Activated T-helper 1 cell treated with anti-CD3 and anti-CD28 coated beads, Interleukin-12 subunit alpha, Interleukin-12 subunit beta, Interleukin-2, Interleukin-4 antibody, amounts not matched to agents 30 ng/mL and 10 ng/mL and 1 ng/mL, durations not matched to agents 14 hours and 24 hours and 36 hours (primary cell): ENCODE measurements around the gene CBLN3. TPM values are rescaled to one million over a fixed set of nuclear protein-coding genes. Genes with fewer than 3 reads are reported as not detected.

Source experiments
- DNase-seq: peaks from one replicate; pipeline ENCODE4 v3.0.0; 2021; ENCODE audit warnings: low spot score
- H3K27ac Mint-ChIP-seq: one replicate; pipeline ENCODE4 v1.8.0; 2021; ENCODE audit warnings: mild to moderate bottlenecking, mixed read lengths
- H3K27me3 Mint-ChIP-seq: one replicate; pipeline ENCODE4 v1.8.0; 2022; ENCODE audit warnings: mild to moderate bottlenecking, moderate library complexity, mixed read lengths; ENCODE audit not compliant: insufficient read depth
- H3K36me3 Mint-ChIP-seq: one replicate; pipeline ENCODE4 v1.8.0; 2021; ENCODE audit warnings: low read depth, mixed read lengths
- H3K4me1 Mint-ChIP-seq: one replicate; pipeline ENCODE4 v1.8.0; 2021; ENCODE audit warnings: low read depth, mixed read lengths
- H3K4me3 Mint-ChIP-seq: one replicate; pipeline ENCODE4 v1.8.0; 2021; ENCODE audit warnings: mild to moderate bottlenecking, moderate library complexity, mixed read lengths
- H3K9me3 Mint-ChIP-seq: one replicate; pipeline ENCODE4 v1.8.0; 2021; ENCODE audit warnings: mixed read lengths
- intact Hi-C: fragments of 100-400 bp; cut with micrococcal nuclease; formaldehyde crosslinking; loops from one replicate; pipeline ENCODE4 v1.15.1; 2024
- total RNA-seq: library from RNA; stranded (reverse); gene quantifications from 2 replicates; pipeline ENCODE4 v1.2.3, GENCODE V29; 2022

The CBLN3 gene
- total RNA-seq, 1 donor from 2014 or later, result 5.5 TPM

DNA sequence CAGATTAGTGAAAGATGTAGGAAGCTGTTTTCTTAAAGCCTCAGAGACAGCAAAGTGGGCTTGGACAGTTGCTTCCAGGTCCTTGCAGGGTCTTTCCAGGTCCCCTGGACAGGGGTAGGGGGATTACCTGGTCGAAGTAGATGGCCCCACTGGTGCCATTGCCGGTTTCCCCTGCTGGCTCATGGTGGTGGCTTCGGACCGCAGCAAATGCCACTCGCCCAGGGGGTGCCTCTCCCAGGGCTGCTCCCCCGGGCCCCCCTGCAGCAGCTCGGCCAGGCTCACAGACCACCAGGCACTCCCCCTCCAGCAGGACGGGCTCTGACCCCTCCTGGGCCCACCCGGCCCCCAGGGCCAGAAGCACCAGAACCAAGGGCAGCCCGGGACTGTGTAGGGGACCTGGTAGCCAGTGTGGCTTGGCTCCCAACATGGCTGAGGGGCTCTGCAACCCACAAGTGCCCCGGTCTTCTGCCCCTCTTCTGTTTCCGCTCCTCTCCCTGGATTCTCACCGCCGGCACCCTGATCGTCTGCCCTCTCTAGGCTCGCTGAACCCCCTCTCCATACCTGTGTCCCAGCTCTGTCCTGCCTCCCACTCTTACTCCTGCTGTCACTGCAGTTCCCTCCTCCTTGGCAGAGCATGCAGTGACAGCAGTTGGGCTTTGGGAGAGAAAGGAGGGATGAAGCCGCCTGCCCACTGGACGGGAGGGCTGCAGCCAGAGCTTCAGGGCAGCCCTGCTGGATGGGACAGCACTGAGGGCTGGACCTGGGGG is 657 bp downstream of the CBLN3 start:
- intact Hi-C loops, result no loop called here
- peak overlapping the region; percentile 98 for H3K27ac Mint-ChIP-seq
- H3K9me3 Mint-ChIP-seq, result no peaks in the 10 kb centered on the region
- H3K36me3 Mint-ChIP-seq, result peaks cover 16% of the 10 kb centered on the region
- H3K27me3 Mint-ChIP-seq, result no peaks in the 10 kb centered on the region
- H3K4me1 Mint-ChIP-seq, result peaks cover 53% of the 10 kb centered on the region
- peak overlapping the region; percentile 92 for H3K4me3 Mint-ChIP-seq
- no peak for DNase-seq

GRCh38 chr14:24427537-24428508 is 1.6 kb downstream of the CBLN3 start:
- H3K27ac Mint-ChIP-seq, result peak overlapping the region; percentile 70
- DNase-seq, result no peak
- H3K9me3 Mint-ChIP-seq, result no peaks in the 10 kb centered on the region
- peaks cover 44% of the 10 kb centered on the region for H3K4me1 Mint-ChIP-seq
- no peaks in the 10 kb centered on the region for H3K27me3 Mint-ChIP-seq
- intact Hi-C loops, result no loop called here
- peaks cover 7% of the 10 kb centered on the region for H3K36me3 Mint-ChIP-seq
- H3K4me3 Mint-ChIP-seq, result peak overlapping the region; percentile 50

DNA sequence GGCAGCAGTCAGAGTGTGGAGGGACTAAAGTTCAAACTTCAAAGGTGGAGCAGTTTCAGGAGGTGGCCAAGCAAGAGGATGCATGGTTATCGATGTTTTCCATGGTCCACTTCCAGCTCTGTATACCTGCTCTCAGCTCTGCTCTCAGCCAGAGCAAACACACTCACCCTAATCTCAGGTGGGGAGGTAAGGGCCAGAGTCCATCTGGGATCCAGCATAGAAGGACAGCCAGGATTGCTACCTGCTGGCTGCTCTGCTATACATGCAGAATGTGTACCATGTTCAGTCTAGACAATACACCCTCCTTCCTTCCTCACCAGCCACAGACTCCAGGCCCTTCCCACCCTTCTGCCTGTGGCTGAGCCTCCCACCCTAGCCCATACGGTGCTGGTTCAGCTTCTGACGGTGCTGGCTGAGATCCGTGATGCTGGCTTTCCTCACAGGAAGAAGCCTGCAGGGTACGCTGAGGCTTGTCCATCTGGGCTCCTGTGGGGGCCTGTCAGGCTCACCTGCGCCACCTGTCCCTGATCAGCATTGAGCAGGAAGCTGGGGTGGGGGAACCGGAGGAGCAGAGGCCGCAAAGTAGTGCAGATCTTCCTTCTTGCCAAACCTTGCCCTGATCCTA is 2.4 kb downstream of the CBLN3 start:
- peaks cover 42% of the 10 kb centered on the region for H3K4me1 Mint-ChIP-seq
- H3K9me3 Mint-ChIP-seq, result no peaks in the 10 kb centered on the region
- intact Hi-C loops, result no loop called here
- H3K36me3 Mint-ChIP-seq, result peaks cover 6% of the 10 kb centered on the region
- DNase-seq, result no peak
- H3K4me3 Mint-ChIP-seq, result peak overlapping the region; percentile 34
- H3K27ac Mint-ChIP-seq, result peak overlapping the region; percentile 76
- no peaks in the 10 kb centered on the region for H3K27me3 Mint-ChIP-seq

DNA sequence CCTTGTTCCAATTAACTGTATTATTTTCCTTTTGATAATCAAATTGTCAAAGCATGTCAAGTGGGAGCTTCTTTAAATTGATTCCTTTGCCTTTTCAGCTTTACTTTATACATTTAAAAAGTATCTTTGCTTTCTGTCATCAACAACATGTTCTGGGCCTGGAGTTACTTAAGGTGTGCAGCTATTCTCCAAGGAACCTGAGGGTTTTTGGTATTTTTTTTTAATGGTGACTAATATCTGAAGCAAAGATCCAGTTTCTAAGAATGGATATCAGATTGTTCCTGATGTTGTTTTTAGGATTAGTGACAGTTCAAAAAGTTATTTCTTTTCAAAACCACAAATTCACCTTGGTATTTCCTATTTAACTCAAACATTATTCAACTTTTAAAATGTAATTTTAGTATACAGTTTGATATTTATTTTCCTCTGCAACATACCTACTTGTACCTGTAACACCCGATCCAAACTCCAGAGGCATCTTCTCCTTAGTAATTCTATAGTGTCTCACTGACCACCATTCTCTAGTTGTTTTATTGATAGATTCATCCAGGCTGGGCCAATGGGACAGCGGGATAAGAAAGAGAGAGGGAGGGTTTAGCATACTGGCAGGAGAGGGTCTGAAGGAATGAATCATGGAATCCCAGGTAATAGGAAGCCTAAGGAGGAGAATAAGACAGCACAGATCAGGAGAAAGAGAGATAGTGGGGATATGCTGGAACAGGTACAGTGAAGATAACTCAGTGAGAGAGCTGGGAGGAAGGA is 3.1 kb downstream of the CBLN3 start:
- H3K4me3 Mint-ChIP-seq, result peak overlapping the region; percentile 34
- intact Hi-C loops, result no loop called here

DNA sequence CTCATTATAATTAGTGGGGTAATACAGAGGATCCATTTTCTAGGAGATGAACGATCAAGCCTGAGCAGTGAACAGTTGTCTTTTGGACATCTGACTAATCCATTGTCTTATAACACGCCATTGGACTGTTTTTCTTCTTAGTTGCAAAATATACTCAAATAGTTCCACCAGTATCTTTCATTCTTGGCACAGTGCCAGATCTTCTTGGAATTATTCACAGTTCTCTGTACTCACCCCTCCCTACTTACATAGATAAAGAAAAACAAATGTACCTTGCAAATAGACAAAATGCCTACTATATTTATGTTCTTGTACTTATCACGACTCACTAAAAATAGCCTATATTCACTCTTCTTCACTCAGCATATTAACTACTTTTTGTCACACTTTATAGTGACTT is 3.8 kb downstream of the CBLN3 start:
- H3K36me3 Mint-ChIP-seq, result peaks cover 2% of the 10 kb centered on the region
- no peaks in the 10 kb centered on the region for H3K27me3 Mint-ChIP-seq
- DNase-seq, result no peak
- H3K27ac Mint-ChIP-seq, result peak overlapping the region; percentile 7
- intact Hi-C loops, result no loop called here
- H3K4me1 Mint-ChIP-seq, result peaks cover 30% of the 10 kb centered on the region
- H3K4me3 Mint-ChIP-seq, result no peak overlapping the region
- H3K9me3 Mint-ChIP-seq, result no peaks in the 10 kb centered on the region

More for the DNA sequence above, 3.1 kb downstream of the CBLN3 start:
- H3K36me3 Mint-ChIP-seq, result peaks cover 2% of the 10 kb centered on the region
- no peaks in the 10 kb centered on the region for H3K27me3 Mint-ChIP-seq
- H3K27ac Mint-ChIP-seq, result peak overlapping the region; percentile 76
- H3K9me3 Mint-ChIP-seq, result no peaks in the 10 kb centered on the region
- H3K4me1 Mint-ChIP-seq, result peaks cover 35% of the 10 kb centered on the region
- no peak for DNase-seq

DNA sequence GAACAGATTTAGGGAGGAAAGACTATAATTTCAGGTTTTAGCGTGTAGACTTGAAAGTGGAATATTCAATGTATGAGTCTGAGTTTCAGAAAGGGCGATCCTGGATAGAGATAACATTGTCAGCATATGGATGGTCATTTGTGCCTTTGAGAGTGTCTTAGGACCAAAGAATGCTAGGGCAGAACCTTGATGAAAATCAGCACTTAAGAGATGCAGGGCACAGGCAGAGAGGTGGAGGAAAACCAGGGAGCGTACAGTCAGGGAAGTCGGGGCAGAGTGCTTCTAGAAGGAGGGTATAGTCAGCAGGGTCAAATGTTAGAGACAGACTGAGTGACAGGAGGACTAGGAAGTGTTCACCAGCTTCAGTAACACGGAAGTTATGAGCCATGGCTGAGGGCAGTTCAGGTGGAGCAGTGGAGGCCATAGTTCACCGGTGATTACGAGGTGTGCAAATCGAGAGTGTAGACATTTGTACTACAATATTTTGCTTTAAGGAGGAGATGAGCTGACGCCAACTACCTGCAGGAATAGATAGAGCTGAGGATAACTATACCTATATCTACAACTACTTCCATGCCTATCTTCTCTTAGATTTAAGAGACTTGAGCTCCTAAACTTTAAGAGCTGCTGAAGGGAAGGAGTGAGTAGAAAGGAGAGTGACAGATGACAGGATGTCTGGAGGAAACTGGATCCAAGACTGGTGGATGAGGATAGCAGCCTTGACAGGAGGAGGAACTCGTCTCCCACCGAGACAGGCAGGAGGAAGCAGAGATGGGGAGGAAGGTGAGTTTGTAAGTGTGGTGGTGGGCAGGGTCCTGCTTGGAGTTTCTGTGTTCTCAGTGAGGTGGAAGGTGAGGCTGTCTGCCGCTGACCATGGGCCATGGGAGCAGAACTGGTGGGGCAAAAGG is 6.5 kb downstream of the CBLN3 start:
- Mint-ChIP-seq H3K27me3 (peaks cover 6% of the 10 kb centered on the region), H3K36me3 (peaks cover 2% of the 10 kb centered on the region), H3K9me3 (no peaks in the 10 kb centered on the region), H3K4me1 (peaks cover 23% of the 10 kb centered on the region), H3K4me3 (no peak overlapping the region), H3K27ac (no peak overlapping the region)
- DNase-seq, result no peak
- intact Hi-C loops, result no loop called here

- Mint-ChIP-seq H3K4me3 (no peak overlapping the region), H3K27me3 (peaks cover 6% of the 10 kb centered on the region), H3K4me1 (peaks cover 23% of the 10 kb centered on the region), H3K36me3 (peaks cover 2% of the 10 kb centered on the region), H3K27ac (no peak overlapping the region), H3K9me3 (no peaks in the 10 kb centered on the region)
- no peak for DNase-seq
- intact Hi-C loops, result no loop called here
Observed at GRCh38 chr14:24422261-24422660, 7.2 kb downstream of the CBLN3 start.

DNA sequence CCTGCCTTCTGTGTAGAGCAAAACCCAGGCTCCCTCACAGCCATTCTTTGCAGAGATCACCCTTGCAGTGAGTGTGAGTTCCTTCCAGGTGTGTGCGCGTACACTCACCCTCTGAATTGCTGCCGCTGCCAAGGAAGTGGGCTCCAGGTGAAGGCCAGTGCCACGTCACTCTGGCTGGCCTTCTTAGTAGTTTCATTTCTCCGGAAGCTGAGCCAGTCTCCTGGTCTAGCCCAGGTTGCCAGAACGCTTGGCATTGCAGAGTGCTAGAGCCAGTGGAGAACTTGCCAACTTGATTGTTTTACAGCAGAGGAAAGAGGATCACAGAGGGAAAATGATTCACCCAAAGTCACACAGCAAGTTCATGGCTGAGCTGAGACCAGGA is 11.0 kb downstream of the CBLN3 start:
- Mint-ChIP-seq H3K4me3 (no peak overlapping the region), H3K9me3 (no peaks in the 10 kb centered on the region), H3K4me1 (no peaks in the 10 kb centered on the region), H3K27me3 (peaks cover 6% of the 10 kb centered on the region), H3K27ac (no peak overlapping the region), H3K36me3 (no peaks in the 10 kb centered on the region)
- intact Hi-C loops, result no loop called here
- DNase-seq, result no peak

DNA sequence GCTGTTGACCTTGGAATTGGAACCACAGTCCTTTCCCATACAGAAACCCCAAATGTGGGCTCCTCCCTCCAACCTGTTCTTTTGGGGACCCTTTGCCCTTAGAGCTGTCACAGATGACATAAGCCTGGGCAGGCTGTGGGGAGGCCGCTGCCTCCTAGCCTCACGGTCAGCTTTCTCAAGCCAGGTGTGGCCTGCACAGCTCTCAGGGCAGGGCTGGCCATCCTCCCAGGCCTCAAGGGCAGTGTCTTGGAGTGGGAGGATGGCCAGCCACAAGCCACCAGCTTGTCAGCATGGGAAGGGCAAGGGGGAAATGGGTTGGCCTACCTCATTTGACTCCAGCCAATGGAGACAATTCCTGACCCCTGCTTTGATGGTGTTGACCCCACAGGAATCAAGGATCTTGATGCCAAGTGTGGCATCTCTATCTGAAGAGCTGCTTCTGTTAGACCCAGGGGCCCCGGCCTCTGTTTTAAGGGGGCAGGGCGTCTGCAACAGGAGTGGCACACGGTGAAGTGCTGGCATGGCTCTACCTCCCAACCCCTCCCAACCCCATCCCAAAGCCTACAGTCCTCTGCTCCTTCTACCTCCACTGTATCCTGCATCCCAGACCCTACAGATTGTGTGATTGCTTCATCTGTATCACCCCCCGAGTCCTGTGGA is 11.5 kb downstream of the CBLN3 start:
- Mint-ChIP-seq H3K4me3 (no peak overlapping the region), H3K4me1 (no peaks in the 10 kb centered on the region), H3K36me3 (no peaks in the 10 kb centered on the region), H3K27me3 (peaks cover 6% of the 10 kb centered on the region), H3K9me3 (no peaks in the 10 kb centered on the region), H3K27ac (no peak overlapping the region)
- intact Hi-C loops, result no loop called here
- no peak for DNase-seq

DNA sequence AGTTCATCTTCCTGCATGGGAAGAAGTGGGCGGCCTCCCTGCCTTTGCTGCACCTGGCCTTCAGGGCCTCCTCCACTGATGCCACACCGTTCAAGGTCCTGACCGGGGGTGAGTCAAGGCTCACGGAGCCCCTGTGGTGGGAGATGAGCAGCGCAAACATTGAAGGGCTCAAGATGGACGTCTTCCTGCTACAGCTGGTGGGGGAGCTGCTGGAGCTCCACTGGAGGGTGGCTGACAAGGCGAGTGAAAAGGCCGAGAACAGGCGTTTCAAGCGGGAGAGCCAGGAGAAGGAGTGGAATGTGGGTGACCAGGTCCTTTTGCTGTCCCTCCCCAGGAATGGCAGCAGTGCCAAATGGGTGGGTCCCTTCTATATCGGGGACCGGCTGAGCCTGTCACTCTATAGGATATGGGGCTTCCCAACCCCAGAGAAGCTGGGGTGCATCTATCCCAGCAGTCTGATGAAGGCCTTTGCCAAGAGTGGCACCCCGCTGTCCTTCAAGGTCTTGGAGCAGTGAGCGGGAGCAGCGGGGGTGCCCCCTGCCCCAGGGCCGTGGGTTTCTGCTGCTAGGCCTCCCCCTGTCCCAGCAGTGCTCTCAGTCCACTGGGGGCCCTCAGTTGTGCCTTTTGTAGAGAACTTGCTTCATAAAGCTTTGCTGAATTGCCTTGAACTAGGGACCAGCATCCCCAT is 12.4 kb downstream of the CBLN3 start:
- Mint-ChIP-seq H3K9me3 (no peaks in the 10 kb centered on the region), H3K4me1 (no peaks in the 10 kb centered on the region), H3K36me3 (no peaks in the 10 kb centered on the region), H3K27ac (no peak overlapping the region), H3K4me3 (no peak overlapping the region), H3K27me3 (peaks cover 6% of the 10 kb centered on the region)
- DNase-seq, result no peak
- intact Hi-C loops, result no loop called here
